Measurements from ENCODE around the gene MMD2.

MMD2 gene

DNA sequence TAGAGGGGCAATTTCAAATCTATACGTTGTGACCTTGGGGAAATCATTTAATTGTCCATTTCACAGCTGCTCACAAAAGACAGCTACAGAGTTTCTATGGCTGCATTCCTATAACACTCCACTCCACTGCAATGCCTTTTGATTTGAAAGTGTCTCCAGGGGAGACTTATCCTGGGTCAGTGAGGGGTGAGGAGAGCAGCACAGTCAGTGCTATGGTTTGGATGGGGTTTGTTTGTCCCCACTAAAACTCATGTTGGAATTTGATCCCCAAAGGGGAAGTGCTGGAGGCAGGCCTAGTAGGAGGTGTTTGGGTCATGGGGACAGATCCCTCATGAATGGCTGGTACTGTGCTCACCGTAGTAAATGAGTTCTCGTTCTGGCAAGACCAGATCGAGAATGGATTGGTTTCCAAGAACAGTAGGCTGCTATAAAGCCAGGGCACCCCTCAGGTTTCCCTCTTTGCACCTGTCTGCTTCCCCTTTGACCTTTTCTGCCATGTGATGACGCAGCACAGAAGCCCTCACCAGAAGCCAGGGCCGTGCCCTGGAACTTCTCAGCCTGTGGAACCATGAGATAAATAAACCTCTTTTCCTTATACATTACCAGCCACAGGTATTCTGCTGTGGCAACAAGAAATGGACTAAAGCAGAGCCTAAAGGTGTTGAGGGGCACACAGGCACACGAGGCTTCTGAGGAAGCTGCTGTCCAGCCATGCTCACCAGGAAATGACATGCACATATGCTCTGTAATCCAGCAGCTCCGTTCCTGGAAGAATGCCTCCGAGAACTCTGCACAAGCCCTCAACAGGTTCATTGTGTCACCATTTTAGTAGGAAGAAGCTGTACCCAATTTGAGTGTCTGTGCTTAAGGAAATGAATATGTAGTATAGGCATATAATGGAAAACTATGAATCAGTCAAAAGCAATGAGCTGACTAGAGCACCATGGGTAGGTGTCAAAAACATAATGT is 92.2 kb downstream of the MMD2 start:
- no peak for DNase-seq

DNA sequence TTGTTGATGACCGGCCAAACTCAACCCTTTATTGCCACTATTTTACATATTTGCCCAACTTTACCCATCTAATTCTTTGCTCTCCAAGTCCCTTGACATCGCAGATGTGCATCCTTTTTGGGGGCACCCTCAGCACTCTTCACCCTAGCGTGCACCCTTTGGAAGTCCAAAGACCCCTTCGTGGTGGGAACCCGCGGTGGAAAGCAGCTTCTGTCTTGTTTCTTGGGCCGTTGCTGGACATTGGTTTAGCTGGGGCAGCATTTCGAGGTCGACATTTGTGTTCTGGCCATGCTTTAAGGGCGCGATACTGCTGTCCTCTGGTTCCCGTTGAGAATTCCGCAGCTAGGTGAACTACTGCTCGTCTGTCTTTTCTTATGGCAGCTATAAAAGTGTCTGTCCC is 96.8 kb downstream of the MMD2 start:
- no peak for DNase-seq

DNA sequence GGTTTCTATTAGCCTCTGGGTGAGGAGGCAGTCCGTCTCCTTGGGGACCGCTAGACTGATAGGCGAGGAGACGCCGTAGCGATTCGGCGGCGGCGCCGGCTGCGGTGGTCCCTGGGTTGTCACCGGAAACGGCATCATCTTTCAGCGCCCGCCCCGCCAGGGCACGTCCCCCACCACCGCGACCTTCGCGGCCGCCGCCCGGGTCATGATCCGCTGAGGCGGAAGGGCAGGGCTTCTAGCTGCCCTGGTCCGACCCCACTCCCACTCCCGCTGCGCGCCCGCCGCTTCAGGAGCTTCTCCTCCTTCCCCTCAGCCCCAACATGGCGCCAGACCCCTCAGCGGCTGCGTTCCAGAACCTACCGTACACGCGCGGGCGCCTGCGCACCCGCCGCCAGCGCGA is 97.3 kb downstream of the MMD2 start, which contains the start of gene PAPOLB:
Gene PAPOLB (minus strand): TSS at position 358 of the 400 bp plus-strand sequence. CDS start 220 bp downstream, at position 138.
- no peak for DNase-seq

DNA sequence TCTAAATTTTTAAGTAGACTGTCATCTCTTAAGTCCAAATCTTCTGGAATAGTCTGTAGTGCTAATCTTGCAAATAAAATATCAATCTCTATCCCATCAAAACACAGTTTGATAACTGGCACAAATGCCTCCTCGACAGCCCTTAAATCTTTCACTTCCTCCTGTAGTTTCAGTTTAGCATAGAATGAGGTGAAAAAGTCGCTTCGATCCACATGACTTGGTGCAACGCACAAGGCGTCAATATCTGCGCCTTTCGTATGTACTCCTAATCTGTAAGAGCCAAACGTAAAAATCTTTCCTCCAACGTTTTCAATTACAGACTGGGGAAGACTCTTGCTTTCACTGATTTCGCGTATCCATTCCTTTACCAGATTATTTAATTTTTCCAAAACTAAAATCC is 97.8 kb downstream of the MMD2 start:
- DNase-seq: no peak

DNA sequence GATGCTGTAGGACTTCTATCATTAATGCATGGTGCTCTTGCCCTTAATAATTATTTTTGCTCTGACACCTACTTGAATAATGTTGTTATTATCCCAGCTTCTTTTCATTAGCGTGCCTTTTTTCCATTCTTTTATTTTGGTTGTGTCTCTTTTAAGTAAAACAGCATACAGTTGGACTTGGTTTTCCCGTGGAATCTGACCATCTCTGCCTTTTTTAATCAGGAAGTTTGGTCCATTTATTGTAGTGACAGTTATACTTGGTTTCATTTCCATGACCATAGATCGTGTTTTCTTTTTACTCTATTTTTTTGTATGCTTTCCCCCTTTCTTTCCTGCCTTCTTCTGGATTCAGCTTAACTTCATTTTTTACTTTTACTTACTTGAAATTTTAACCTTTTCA is 101.8 kb downstream of the MMD2 start:
- no peak for DNase-seq

DNA sequence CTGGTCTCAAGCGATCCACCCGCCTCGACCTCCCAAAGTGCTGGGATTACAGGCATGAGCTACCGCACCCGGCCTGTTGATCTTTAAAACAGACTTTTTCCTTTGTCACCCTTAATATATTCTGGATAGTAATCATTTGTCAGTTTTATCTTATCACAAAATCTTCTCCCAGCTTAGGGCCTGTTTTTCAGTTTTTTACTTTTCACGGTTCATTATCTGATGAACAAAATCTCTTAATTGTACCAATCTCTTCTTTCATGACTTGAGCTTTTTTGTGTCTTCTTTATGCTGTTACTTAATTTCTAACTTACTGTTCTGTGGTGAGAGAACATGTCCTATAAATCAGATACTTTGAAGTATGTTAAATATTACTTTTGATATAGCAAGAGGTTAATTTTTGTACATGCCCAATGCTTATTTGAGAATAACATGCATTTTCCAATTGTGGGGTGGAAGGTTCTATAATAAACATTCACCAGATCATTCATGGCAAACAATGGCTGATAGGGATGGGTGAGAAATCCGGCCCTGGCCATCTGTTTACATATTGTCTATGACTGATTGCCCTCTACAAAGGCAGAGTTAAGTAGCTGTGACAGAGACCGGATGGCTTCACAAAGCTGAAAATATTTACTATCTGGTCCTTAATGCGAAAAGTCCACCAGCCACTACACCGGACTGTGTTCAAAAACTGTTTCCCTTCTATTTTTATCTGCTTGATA is 102.5 kb downstream of the MMD2 start:
- DNase-seq: no peak
